HFF-Myc (cell line): Measurements from ENCODE around the gene BAG3.

Experiments
- DNase-seq: peaks from one replicate; pipeline ENCODE4 v3.0.0-alpha.2; 2011; ENCODE audit warnings: low read depth; ENCODE audit errors: extremely low read depth
- H3K4me3 ChIP-seq: replicated peaks from 2 replicates; pipeline ENCODE4 v1.5.1; 2011; ENCODE audit warnings: low read depth, mild to moderate bottlenecking, control low read depth, low read length
- CTCF ChIP-seq: IDR thresholded peaks from 2 replicates; pipeline ENCODE4 v1.5.1; 2012; ENCODE audit warnings: mild to moderate bottlenecking, low read depth, low read length, control low read depth; ENCODE audit errors: missing control alignments

BAG3 gene

GRCh38 chr10:119665901-119666708 lies 14.9 kb downstream of the BAG3 start:
- DNase-seq = no peak
- no peak for TF ChIP-seq CTCF
- H3K4me3 ChIP-seq = no peak overlapping the region

DNA sequence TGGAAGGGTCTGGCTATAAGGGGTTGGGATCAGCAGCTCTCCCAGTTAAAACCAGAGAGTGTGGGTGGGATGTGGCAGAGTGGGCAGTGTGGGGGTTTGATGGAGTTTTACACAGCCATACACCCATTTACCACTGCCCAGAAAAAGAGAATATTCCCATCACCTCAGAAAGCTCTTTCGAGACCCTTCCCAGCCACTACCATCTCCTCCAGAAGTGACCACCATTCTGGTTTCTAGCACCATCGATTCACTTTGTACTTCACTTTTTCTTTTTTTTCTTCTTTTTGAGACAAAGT lies 15.5 kb downstream of the BAG3 start:
- no peak overlapping the region for H3K4me3 ChIP-seq
- DNase-seq = no peak
- no peak for TF ChIP-seq CTCF

DNA sequence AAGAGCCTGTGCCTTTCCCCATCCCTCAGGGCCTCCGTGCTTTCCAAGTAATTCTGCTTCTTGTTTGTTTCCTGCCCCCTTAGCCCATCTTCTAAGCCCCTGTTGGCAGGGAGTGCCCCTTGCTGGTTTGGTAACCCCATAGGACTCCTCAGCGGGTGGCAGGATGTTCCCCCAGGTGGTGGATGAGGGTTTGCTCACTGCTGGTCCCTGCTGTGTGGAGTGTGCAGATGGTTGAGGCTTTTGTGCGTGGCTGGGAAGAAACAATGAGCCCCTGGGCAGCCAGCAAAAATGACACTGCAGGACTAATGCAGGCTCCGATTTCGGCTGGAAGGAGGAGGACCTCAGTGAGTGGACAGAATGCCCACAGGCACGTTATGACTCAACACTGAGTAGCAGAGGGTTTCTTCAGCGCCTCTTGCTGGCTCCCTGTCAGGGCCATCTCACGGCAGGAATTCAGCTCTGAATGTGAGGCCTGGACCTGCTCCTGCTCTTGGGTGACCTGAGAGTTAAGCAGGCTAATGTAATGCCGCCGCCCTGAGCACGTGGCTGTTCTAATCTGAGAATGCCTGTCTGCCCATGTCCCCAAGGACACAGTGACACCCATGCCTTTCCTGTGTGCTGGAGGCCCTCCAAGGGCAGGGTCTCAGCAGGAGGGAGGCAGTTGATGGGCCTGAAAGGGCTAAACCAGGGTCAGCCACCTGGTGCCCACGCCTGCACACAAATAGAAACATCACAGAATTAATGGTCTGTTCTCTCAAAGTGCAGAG lies 16.6 kb downstream of the BAG3 start:
- no peak for TF ChIP-seq CTCF
- H3K4me3 ChIP-seq = peak overlapping the region; percentile 16; the same call in 1 of the 2 replicates
- peak; percentile 81 for DNase-seq

- no peak for TF ChIP-seq CTCF
- H3K4me3 ChIP-seq = no peak overlapping the region
- DNase-seq = no peak
These were observed 17.3 kb downstream of the BAG3 start for GRCh38 chr10:119668461-119668860.

DNA sequence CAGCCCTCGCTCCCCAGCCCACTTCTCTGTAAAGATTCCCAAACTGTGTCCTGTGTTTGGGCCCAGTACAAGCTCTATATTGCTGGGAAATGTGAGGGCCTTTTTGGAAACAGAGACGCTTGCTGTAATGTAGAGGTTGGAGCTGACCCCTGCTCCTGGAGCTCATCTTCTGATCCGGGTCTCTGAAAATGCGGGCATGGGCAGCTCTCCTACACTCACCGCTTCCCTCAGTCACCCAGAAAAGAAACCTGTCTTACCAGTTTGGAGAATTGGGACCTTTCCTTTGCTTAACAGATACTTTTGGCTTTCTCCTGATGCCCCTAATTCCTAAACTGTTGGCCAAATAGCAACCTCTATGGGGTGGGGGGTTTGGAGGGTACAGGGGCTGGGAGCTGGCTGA lies 18.2 kb downstream of the BAG3 start:
- no peak for DNase-seq
- no peak for TF ChIP-seq CTCF
- no peak overlapping the region for H3K4me3 ChIP-seq

GRCh38 chr10:119669975-119670640 lies 18.9 kb downstream of the BAG3 start:
- no peak overlapping the region for H3K4me3 ChIP-seq
- no peak for TF ChIP-seq CTCF
- DNase-seq = no peak
